ENCODE measurements around the gene PLCB4.

PLCB4 gene

GRCh38 chr20:9523636-9524035 lies 454.7 kb downstream of the PLCB4 start:
- no peak for DNase-seq (ENCODE audit: low read depth)

Data from activated T-cell treated with anti-CD3 and anti-CD28 coated beads for 24 hours (primary cell).